ENCODE measurements around the gene MT1E. TPM values are rescaled to one million over a fixed set of nuclear protein-coding genes. Genes with fewer than 3 reads are reported as not detected.

Gene MT1E
- total and polyA plus RNA-seq, 2 of the 8 experiments (the other 6 are each of a cell fraction or from before 2014, with no cell fraction given): 7.9 to 117 TPM

GRCh38 chr16:56618138-56618537 lies 7.4 kb upstream of the MT1E start:
- FAIRE-seq: no peak
- no peak overlapping the region for H3K56ac ChIP-seq (replicated peaks; ENCODE audit: insufficient read length, low read depth, low read length)
- no peak overlapping the region for H2BK120ac ChIP-seq (replicated peaks; ENCODE audit: low read depth, low read length)
- H3K23me2 ChIP-seq (ENCODE audit: low read depth, low read length): peaks cover 5% of the 10 kb centered on the region; the same call in 1 of the 2 replicates
- H3K4me3 ChIP-seq (ENCODE audit: extremely low read depth in 1 of 4, insufficient read depth in 2 of 4, low read depth in 3 of 4, low read length in 4 of 4): peak overlapping the region in 1 of 4 experiments; percentile 25; a peak in 1 of 8 replicates
- peak overlapping the region; percentile 8 to 88; a peak in 2 of 4 replicates for H3K4me2 ChIP-seq (ENCODE audit: insufficient read depth in 1 of 2, low read depth in 2 of 2, low read length in 2 of 2)
- H3K27ac ChIP-seq (ENCODE audit: low read depth, low read length): no peak overlapping the region
- H3K9me3 ChIP-seq (ENCODE audit: insufficient read depth in 2 of 2, low read depth in 1 of 2, low read length in 1 of 2): no peaks in the 10 kb centered on the region
- no peak overlapping the region for H4K91ac ChIP-seq (replicated peaks; ENCODE audit: insufficient read length, low read length)
- TF ChIP-seq RNF2 (IDR thresholded peaks at IDR 0.05; ENCODE audit: borderline replicate concordance, low read depth, low read length, missing control alignments, poor library complexity, severe bottlenecking) (no peak), SP1 (IDR thresholded peaks at IDR 0.05; ENCODE audit: low read depth, low read length) (peak; percentile 49; the same call in 1 of the 2 replicates), CTBP2 (IDR thresholded peaks at IDR 0.05; ENCODE audit: borderline replicate concordance, insufficient read depth, insufficient read length, low read length) (peak; percentile 71)
- H3K36me3 ChIP-seq (ENCODE audit: control insufficient read depth in 2 of 4, insufficient read depth in 4 of 4, low read length in 3 of 4): no peaks in the 10 kb centered on the region
- H3K79me2 ChIP-seq (ENCODE audit: control insufficient read depth in 1 of 2, insufficient read depth in 2 of 2, low read length in 2 of 2): no peaks in the 10 kb centered on the region
- peaks cover 35 to 76% (median 68%) of the 10 kb centered on the region in 4 experiments for H3K27me3 ChIP-seq (replicated peaks in 1 of 4; ENCODE audit: control insufficient read depth in 3 of 4, extremely low read depth in 1 of 4, insufficient read depth in 3 of 4, low read length in 3 of 4)
- no peak overlapping the region for H4K5ac ChIP-seq (ENCODE audit: insufficient read length, low read depth, low read length)
- no peaks in the 10 kb centered on the region for H3K79me1 ChIP-seq (ENCODE audit: low read depth, low read length)
- WGBS, 2 experiments (ENCODE audit: extremely low coverage in 1 of 2, insufficient coverage in 1 of 2, insufficient read length in 1 of 2, insufficient replicate concordance in 2 of 2, low coverage in 1 of 2, low lambda C conversion rate in 2 of 2, missing lambda C conversion rate in 1 of 2): 7% methylated on average over 6 of the region's 6 CpGs; no CpG with 5 or more reads in 1 of the 2 experiments
- no peak overlapping the region for H3K14ac ChIP-seq (ENCODE audit: insufficient read length)
- ChIA-PET CTCF (ENCODE audit: partially characterized antibody) (interaction anchor here (1.5 to 3.2 kb wide), 9 partner anchors 11 to 60 kb away, joined by 4 to 12 read pairs (median 6); partner anchors contain the start of genes MT1G and MT1M), POLR2A (ENCODE audit: partially characterized antibody) (interaction anchor here (0.6 to 3.9 kb wide), 10 partner anchors 8 to 84 kb away, joined by 3 to 31 read pairs (median 4); partner anchors contain the start of genes MT1E and MT2A)
- H2BK20ac ChIP-seq (ENCODE audit: low read length): no peak overlapping the region
- no peak overlapping the region for H4K8ac ChIP-seq (ENCODE audit: extremely low read depth, insufficient read depth, low read length)
- no peak overlapping the region for H2BK15ac ChIP-seq (ENCODE audit: low read length)
- no peak overlapping the region for H3K23ac ChIP-seq (ENCODE audit: insufficient read length)
- no peak overlapping the region for H3K4ac ChIP-seq (replicated peaks; ENCODE audit: insufficient read length, low read depth, low read length)
- no peak overlapping the region for H2BK5ac ChIP-seq (ENCODE audit: low read depth, low read length)
- H4K20me1 ChIP-seq (replicated peaks in 1 of 2; ENCODE audit: control insufficient read depth in 1 of 2, insufficient read depth in 2 of 2, low read length in 2 of 2): peaks cover 2 to 6% of the 10 kb centered on the region in 2 experiments
- no peak overlapping the region for H3K9ac ChIP-seq (replicated peaks in 1 of 4; ENCODE audit: extremely low read depth in 1 of 4, low read depth in 3 of 4, low read length in 3 of 4)
- no peak for DNase-seq (ENCODE audit: low read depth in 1 of 2, low spot score in 2 of 2)
- H2AK5ac ChIP-seq (ENCODE audit: low read depth, low read length): 0 out of 2 replicates have a peak overlapping the region, but pooled peaks have one; percentile 9
- H2BK12ac ChIP-seq (ENCODE audit: low read depth, low read length): no peak overlapping the region
- peaks cover 0 to 18% (median 12%) of the 10 kb centered on the region in 4 experiments; a peak in 6 of 7 replicates for H3K4me1 ChIP-seq (replicated peaks in 1 of 4; ENCODE audit: control insufficient read depth in 3 of 4, insufficient read depth in 4 of 4, low read length in 3 of 4)
- no peak overlapping the region for H2AFZ ChIP-seq (ENCODE audit: low read length)
- H3K18ac ChIP-seq (ENCODE audit: extremely low read depth, low read length): no peak overlapping the region
